SH-SY5Y (cell line): ENCODE results near the gene CCDC183.

Experiments
- GATA2 ChIP-seq: IDR thresholded peaks from 2 replicates; pipeline ENCODE4 v1.6.1; 2011; ENCODE audit warnings: mild to moderate bottlenecking, low read depth, low read length
- GATA3 ChIP-seq: IDR thresholded peaks from 2 replicates; pipeline ENCODE4 v1.6.1; 2011; ENCODE audit warnings: low read depth, mild to moderate bottlenecking, low read length, moderate library complexity

DNA sequence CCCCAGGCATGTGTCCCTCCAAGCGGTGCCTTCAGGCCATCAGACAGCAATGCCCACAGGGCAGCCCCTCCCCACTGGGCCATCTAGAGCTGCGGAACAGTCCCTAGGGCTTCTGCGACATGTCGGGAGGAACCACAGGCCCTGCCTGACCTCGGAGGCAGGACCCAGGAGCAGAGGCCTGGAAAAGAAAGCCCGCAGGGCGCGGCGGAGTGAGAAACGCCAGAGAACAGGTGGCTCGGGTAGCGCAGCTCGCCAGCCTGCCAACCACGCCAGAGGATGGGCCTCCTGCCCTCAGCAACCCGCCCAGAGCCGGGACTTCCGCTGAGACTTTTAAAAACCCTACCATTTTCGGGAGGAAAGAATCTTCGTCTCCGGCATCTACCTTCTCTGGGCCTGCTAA is 38.8 kb upstream of the CCDC183 start:
- no peak for TF ChIP-seq GATA2
- TF ChIP-seq GATA3: no peak
